DMS153 treated with DMSO at 0.1 percent for 48 hours (cell line): Measurements from ENCODE around the gene LOXHD1.

Experiments used
- DNase-seq: peaks from one replicate; lab custom pipeline; 2025; ENCODE audit not compliant: unreplicated experiment; lab: John Stamatoyannopoulos, UW

Gene LOXHD1, protein sequence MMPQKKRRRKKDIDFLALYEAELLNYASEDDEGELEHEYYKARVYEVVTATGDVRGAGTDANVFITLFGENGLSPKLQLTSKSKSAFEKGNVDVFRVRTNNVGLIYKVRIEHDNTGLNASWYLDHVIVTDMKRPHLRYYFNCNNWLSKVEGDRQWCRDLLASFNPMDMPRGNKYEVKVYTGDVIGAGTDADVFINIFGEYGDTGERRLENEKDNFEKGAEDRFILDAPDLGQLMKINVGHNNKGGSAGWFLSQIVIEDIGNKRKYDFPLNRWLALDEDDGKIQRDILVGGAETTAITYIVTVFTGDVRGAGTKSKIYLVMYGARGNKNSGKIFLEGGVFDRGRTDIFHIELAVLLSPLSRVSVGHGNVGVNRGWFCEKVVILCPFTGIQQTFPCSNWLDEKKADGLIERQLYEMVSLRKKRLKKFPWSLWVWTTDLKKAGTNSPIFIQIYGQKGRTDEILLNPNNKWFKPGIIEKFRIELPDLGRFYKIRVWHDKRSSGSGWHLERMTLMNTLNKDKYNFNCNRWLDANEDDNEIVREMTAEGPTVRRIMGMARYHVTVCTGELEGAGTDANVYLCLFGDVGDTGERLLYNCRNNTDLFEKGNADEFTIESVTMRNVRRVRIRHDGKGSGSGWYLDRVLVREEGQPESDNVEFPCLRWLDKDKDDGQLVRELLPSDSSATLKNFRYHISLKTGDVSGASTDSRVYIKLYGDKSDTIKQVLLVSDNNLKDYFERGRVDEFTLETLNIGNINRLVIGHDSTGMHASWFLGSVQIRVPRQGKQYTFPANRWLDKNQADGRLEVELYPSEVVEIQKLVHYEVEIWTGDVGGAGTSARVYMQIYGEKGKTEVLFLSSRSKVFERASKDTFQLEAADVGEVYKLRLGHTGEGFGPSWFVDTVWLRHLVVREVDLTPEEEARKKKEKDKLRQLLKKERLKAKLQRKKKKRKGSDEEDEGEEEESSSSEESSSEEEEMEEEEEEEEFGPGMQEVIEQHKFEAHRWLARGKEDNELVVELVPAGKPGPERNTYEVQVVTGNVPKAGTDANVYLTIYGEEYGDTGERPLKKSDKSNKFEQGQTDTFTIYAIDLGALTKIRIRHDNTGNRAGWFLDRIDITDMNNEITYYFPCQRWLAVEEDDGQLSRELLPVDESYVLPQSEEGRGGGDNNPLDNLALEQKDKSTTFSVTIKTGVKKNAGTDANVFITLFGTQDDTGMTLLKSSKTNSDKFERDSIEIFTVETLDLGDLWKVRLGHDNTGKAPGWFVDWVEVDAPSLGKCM (N-terminal part only)

GRCh38 chr18:46657115-46657955, at the start of gene LOXHD1:
Gene LOXHD1, minus strand, starts transcription at chr18:46657220. Its CDS starts 187 bp downstream, at chr18:46657033.
- DNase-seq: peak; percentile 20

DNA sequence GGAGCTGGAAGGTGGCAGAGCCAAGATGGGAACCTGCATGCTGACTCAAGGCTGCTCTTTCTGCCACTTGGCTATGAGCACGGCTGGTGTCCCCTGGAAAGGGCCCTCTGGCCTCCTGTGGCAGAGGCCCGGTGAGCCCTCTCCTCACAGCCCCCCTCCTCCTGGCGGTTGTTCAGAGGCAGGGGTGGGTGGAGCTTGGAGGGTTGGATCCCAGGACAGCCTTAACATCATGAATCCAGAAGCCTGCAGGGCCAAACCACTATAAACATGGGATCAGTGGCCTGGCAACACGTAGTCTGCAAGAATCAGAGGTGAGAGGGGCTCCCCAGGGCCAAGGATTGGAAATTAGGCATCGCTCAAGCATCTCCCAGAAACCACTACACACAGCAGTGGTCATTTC, 48.5 kb upstream of the LOXHD1 start:
- DNase-seq: no peak

- DNase-seq: no peak
These were observed 47.8 kb upstream of the LOXHD1 start for GRCh38 chr18:46704816-46705215.

- DNase-seq: no peak
These were observed 47.2 kb upstream of the LOXHD1 start for GRCh38 chr18:46704189-46704588.

DNA sequence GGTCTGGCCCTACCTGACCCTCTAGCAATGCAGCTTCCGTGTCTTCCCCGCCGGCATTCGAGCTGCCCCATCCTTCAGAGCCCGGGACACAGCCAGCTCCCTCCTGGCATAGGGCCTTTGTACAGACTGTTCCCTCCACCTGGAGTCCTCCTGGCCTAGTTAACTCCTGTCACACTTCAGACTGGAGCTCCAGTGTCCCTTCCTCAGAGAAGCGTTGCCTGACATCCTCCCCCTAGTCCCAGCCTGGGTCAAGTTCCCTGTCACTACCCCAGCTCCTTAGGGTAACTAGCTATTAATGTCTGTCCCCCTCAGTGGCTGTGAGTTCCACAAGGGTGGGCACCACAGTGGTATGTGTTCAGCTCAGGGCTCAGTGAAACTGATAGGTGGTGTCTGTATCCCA, 45.5 kb upstream of the LOXHD1 start:
- no peak for DNase-seq

DNA sequence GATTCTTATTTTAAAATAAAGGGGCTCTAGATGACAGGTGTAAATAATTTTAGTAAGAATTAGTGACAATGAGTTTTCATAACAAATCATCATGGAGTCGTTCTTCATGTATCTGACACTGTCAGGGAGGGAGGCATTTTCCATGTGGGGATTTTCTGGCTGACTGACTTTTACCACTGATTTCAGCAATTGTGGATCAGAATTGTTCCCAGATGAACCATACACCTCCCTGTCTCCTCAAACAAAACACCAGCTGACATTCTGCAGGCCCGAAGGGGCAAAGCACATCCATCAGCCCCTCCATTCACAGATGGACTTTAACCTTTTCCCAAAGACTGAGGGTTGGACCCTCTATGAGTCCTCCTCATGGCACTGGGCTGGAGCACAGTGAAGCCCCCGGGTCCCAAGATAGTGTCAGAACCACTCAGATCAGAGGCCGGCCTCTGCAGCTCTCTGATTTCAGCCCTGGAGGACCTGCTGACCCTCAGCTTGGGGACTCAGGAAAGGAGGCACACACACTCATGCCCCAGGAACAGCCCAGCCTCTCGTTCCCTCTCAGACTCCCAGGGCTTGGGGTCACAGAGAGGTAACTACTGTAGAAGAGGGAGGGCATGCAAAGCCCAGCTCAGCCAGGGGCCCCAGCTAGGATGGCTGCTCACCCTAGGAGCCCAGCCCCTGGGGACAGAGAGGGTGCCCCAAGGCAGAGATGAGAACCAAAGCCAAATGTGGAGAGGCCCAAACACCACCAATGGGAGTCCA, 43.2 kb upstream of the LOXHD1 start:
- DNase-seq: no peak

DNA sequence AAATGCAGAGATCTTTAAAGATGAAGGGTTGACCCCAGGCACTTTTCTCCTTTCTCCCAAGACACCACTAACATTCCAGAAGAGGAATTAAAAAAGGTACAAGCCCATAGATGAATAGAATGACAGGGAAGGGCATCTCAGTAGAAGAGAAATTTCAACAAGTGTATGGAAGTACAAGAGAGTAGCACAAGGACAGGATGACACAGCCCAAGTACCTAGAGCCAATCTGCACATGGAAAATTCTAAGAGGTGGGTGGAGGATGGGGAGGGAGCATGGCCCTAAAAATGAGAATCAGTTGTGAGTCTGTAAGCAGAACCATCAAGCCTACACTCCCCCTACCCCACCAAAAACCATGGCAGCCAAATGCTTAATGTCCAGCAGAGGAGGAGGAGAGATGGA, 39.7 kb upstream of the LOXHD1 start:
- DNase-seq: no peak

GRCh38 chr18:46696268-46696667, 39.2 kb upstream of the LOXHD1 start:
- DNase-seq: no peak

- no peak for DNase-seq
These were observed 37.0 kb upstream of the LOXHD1 start for GRCh38 chr18:46693996-46694395.

GRCh38 chr18:46688853-46689525, 32.0 kb upstream of the LOXHD1 start:
- DNase-seq: no peak

DNA sequence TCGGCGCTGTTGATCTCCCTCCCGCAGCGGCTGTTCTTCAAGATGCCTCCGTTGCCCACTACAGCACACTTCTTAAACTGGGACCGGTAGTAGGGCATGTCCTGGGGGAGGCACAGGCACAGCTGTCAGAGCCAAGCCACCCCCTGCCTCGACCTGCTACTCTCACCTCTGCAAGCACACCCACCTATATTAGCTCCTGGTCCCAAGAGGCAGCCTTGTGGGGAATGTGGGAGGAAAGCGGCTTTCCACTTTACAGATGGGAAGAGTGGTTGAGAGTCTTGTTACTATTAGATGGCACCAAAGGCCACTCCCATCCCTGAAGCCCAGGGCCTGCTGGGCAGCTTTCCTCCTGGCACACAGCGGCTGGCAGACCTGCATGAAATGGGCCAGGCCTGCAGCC, 29.2 kb upstream of the LOXHD1 start:
- DNase-seq: no peak

DNA sequence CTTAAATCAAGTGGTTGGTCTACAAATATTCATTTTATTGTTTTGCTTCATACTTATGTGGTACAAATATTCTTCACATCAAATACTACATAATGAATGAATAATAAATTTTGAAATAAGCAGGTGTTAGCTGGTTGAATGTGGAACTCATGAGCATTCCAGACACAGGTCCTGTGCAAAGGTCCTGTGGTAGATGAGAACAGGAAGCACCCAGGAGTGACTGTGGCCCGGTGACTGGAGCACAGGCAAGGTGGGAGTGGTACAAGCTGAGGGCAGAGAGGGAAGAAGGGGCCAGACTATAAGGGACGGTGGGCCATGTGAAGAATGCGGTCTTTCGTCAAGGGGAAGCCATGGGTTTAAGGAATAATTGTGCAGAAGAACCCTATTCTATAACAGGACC, 26.2 kb upstream of the LOXHD1 start:
- no peak for DNase-seq

- no peak for DNase-seq
These were observed 24.0 kb upstream of the LOXHD1 start for GRCh38 chr18:46680784-46681695.

DNA sequence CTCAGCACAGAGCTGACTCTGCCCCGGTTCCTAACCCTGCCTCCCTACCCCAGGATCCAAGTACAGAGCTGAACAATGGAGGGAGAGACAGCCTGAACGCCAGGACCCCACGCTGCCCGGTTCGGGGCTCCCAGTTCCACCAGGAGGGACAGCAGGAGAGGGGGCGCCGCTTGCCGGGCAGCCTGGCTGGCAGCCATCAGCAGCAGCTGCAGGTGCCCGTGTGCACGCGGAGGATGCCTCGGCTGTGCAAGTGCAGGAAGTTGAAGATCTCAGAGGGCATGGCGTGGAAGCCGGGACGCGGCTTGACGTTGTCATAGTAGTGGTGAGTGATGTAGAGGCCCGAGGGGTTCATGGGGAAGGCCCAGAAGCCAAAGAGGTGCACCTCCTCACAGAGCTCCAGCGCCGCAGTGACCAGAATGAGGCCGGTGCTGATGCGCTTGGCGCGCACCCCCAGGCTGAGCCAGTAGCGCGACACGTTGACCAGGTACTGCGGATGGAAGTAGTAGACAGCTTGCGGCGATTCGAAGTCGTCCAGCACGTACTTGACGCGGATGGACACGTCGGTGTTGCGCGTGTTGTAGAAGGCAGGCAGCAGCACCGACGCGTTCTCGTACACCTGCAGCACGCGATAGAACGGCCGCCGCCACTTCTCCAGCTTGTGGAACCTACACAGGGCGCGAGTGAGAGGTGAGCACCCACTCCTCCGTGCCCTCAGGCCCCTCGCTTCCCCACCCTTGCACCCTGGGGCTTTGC, 23.0 kb upstream of the LOXHD1 start:
- DNase-seq: no peak

DNA sequence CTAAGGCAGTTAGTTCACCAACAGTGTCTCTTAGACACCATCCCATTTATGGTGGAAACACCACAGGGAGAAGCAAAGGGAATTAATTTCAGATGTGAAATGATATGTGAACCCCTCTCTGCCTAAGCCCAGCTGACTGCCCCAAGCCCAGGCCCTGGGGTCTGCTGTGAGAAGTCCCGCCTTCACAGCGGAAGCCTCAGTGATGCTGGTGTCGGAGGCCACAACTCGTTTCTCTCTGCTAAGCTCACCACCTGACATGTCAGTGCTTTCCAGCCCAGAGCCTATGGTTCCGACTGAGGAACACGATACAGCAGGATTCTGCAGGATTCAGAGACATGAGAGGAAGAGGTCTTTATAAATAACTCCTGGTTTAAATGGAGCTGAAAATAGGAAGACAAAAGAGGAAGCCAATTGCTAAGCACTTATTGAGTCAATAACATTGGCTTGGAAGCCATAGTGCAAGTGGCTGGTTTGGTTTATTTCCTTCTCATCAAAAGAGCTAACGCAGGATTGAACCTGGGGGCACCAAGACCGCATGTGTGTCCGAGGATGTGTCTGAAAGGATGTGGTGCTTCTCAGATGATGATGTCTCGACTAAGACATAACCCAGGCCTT, 21.9 kb upstream of the LOXHD1 start:
- DNase-seq: no peak

- DNase-seq: no peak
These were observed 21.0 kb upstream of the LOXHD1 start for GRCh38 chr18:46678041-46678440.

- DNase-seq: no peak
These were observed 20.6 kb upstream of the LOXHD1 start for GRCh38 chr18:46677611-46678010.
